CD4-positive, alpha-beta T cell treated with Interleukin-10 for 1 hour (primary cell): ENCODE results near the gene PMAIP1.
A peak's percentile ranks its signal among the peaks of the same experiment; 100 is the strongest.
"Not testable (repeated sequence)": the region's sequence is repeated elsewhere in the genome, so short reads cannot be mapped to it uniquely, and the experiment has no call there.

ENCODE experiments used
- DNase-seq: peaks from one replicate; pipeline ENCODE4 v3.0.0-alpha.2; 2020

The PMAIP1 gene

DNA sequence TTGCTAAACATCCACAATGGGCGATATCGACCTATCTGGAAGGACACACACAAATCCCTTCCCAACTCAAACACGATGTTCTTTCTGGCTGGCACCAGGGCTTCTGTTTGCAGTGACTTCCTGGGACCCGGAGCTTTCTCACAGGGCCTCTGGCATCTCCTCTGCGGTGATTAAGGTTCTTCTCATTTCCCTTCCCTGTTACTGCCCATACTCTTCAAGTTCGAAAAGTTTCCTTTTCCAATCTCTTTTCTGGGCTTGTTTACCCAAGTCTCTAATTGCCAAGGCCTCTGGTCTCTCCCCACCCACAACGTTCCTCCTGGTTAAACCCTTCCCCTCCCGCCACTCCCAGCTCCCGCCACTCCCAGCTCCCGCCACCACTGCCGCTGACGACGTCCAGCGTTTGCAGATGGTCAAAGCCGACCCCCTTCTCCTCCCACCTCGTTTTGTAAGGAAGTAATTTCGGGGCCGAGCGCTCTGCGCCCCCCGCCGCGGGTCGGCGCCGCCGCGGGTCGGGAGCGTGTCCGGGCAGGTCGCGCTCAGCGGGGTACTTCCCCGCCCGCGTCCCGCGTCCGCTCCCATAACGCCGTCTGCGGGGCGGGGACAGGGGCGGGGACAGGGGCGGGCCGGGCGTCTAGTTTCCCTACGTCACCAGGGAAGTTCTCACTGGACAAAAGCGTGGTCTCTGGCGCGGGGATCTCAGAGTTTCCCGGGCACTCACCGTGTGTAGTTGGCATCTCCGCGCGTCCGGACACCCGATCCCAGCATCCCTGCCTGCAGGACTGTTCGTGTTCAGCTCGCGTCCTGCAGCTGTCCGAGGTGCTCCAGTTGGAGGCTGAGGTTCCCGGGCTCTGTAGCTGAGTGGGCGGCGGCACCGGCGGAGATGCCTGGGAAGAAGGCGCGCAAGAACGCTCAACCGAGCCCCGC is at the start of gene PMAIP1:
TSS of gene PMAIP1 (plus strand) at position 699 of the 924 bp plus-strand sequence. CDS start at position 881, 182 bp downstream.
- DNase-seq: peak; percentile 93

DNA sequence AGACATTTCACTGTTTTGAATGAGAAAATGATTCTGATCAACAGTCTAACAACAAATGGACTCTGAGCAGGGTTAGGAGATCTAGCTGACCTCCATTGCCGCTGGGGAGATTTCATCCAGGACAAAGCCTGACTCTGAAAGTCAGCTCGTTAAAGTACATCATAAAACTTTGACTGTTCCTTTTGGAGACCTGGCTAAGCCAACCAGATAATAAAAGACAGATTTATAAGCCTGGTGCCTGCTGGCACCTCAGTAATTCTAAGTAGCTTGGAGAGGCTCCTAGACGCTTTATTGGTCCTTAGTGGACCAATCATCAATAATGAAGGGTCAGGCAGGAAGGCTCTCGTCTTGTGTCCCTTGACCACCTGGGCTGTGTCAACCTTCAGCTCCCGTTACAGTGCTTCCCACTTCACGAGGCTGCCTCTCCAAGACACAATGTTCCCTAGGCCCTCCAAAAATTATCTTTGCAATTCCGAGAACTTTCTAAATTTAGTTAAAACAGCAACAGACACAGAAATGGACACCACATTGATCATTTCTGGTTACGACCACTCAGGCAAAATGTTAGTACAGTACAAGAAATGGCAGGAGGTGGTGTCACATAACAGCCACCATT is 47.9 kb upstream of the PMAIP1 start:
- DNase-seq: no peak

DNA sequence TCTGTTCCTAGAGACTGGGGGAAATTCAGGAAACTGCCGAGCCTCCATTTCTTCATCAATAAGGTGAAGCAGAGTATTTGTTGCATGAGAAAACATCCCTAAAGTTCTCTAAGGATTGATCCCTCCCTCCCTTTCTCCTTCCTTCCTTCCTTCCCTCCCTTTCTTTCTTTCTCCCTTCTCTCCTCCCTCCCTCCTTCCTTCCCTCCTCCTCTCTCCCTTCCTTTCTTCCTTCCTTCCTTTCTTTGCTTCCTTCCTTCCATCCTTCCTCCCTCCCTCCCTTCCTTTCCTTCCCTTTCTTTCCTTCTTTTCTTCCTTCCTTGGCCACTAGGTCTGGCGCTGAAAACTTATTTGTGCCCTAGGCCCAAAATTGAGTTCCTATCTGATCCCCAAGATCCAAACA is 47.2 kb upstream of the PMAIP1 start:
- DNase-seq: no peak

DNA sequence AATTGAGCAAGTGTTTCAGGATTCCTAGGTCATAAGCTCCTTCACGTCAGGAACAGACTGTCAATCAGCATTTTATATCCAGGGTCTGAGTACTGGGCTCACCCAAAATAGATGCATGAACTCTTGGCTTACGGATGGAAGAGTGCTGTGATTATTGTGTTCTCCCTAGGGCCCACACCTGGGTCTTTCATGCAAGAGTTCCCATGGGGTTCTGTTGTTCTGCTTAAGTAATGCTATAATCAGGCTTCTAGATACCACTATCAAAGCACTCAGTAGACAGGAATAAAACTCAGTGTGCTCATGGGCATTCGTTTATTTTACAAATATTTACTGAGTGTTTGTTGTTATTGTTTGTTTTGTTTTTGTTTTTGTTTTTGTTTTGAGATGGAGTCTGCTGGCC is 46.4 kb upstream of the PMAIP1 start:
- no peak for DNase-seq

DNA sequence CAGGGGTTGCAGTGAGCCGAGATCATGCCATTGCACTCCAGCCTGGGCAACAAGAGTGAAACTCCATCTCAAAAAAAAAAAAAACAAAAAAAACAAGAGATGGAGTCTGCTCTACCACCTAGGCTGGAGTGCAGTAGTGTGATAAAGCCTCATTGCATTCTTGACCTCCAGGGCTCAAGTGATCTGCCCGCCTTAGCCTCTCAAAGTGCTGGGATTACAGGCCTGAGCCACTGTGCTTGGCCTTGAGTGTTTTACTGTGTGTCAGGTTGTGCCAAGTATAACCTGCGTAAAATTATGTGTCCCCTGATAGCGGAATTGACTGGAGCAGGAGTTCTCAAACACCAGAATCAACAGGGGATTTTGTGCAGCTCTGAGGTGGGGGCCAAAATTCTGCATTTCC is 45.8 kb upstream of the PMAIP1 start:
- DNase-seq: not testable (repeated sequence)

DNA sequence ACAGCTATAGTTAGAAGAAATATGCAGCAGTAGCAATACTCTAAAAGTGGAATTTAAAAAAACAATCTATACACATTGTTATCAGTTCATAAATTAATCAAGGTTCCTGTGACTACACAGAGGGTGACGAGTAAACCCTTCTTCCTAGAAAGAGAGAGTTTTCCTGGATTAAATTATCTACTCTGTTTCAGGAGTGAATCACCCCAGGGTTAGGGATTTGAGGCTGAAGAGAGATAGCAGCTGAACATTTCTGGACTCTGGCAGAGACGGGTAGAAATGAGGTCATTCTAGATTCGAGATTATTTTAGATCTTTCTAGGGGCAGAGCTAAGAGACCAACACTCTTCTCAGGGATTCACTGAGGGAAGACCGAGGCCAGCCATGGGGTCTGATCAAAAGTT is 38.8 kb upstream of the PMAIP1 start:
- DNase-seq: no peak

DNA sequence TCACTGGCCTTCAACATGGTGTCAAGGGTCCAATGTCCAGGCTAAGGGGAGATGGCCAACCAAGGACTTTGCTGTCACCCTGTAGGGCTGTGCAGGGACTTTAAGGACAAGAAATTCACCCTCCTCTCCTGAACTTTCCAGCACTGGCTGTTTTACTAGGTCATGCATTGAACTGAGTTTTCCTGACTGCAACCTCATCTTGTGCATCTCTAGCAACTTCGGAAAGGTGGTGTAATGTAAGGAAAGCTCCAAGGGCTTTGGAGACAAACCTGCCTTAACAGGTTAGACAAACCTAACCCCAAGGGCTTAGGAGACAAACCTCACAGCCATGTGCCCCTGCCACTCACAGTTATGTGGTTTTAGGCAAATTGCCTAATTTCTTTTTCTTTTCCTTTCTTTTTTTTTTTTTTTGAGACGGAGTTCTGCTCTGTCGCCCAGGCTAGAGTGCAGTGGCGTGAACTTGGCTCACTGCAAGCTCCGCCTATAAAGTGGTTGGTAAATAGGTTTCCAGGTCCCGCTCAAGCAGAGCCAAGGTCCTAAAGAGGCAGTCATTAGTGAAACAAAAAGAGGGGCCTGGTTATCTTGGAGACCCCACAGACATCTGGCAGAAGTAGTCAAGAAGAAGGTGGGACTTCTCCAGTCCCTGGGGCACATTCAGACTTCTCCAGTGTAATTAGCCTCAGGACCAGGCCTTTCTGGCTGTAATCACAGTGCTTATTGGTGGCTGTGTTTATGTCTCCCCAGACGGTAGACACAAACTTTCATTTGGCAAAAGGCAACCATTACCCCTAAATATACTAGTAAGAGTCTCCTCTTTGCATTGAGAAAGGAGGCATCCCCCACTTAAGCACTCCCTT is 37.6 kb upstream of the PMAIP1 start:
- no peak for DNase-seq

DNA sequence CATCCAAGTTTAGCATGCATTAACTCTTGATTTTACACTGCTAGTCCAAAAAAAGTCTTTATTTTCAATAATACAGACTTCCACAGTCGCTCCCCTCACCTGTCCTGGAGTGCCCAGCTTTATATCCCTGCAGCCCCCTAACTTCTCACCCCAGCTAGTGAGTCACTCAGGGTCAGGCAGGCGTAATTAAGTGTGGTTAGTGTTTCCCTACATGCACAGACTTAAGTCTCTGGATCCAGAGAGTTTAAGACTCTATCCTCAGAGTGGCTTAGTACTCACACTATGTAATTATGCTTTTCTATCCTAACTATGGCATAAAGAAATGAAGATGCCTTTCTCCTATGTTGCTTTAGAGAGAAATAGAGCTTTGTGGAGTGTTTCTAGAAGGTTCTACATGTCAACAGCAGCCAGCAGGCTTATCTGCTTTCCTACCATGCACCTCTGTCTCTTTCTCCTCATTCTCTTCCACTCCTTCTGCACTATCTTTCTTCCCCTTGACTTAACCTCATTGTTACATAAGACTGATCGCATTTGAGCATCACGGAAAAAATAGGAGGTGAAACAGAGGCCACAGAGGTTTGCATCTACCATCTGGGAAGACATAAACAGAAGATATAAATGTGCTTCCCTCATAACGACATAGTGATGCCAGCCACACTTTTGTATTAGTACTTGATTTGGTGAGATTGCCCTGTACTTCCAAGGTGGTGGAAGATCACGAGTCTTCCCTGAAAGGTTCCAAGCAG is 34.4 kb upstream of the PMAIP1 start:
- DNase-seq: no peak

DNA sequence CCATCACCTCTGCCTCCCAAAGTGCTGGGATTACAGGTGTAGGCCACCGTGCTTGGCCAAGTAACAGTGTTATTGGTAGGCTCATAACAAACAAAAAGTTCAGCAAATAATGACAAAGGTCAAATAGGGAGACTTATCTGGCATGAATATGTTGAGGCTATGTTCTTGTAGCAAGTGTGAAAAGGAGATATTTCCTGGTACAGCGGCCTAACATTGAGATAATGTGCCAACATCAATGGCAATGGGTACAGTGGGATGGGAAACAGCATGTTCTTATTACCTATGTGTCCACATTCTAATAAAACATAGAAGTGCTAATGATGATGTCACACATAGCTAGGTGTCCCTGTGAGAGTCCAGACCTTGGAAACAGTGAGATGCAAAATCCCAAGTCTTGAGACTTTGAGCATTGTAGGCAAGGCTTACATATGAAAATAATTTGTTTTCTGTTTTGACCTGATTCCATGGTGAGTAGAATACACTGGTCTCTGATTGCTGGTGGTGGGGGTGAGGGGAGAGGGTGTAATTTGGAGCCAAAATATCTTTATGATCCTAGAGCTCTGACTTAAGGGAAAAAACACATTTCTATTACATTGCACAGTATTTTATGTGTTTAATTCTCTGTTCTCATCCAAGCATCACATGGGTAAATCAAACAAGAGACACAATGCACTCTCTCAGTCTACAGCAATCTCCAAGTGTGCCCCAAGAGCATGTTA is 33.1 kb upstream of the PMAIP1 start:
- DNase-seq: no peak

DNA sequence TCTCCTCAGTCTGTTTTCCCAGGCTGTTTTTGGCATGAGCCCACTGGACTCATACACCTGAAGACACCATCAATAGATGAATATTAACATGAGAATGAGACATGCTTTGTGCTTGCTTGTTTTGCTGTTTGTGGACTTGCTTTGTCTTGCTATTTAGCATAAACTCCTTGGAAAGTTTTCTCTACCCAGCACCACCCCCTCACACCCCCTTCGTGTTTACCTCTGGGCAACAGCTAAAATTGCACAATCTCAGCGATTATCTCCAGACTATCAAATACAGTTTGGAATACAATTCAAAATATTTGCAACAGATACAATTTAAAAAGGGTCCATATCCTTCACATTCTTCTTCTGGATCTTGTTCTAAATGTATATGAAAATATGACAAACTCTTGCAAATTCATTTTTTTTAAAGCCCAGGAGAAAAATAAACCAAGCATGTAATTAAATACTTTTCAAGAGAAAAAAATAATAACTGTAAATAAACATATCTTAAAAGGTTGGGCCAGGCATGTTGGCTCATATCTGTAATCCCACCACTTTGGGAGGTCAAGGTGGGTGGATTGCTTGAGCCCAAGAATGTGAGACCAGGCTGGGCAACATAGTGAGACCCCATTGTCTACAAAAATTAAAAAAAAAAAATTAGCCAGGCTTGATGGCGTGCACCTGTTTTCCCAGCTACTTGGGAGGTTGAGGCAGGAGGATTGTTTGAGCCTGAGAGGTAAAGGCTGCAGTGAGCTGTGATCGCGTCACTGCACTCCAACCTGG is 32.3 kb upstream of the PMAIP1 start:
- DNase-seq: no peak

DNA sequence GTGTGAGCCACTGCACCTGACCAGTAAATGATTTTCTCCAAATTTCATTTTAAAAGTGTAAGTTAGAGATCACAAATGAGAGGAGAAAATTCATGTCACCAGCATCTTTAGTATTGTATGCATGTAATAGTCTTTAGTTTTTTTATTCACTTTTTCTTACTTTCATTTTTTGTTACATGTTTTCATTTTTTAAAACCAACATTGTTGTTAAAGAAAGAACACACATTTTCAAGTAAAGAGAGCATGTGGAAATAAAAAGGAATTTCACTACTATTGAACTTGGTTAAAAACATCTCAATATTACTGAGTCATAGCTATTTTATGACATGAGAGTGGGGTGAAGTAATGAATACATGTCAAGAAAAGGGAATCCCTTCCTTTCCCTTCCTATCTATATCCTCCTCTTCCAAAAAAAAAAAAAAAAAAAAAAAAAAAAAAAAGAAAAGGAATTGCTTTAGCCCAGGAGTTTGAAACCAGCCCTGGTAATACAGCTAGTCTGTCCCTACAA is 29.1 kb upstream of the PMAIP1 start:
- no peak for DNase-seq

DNA sequence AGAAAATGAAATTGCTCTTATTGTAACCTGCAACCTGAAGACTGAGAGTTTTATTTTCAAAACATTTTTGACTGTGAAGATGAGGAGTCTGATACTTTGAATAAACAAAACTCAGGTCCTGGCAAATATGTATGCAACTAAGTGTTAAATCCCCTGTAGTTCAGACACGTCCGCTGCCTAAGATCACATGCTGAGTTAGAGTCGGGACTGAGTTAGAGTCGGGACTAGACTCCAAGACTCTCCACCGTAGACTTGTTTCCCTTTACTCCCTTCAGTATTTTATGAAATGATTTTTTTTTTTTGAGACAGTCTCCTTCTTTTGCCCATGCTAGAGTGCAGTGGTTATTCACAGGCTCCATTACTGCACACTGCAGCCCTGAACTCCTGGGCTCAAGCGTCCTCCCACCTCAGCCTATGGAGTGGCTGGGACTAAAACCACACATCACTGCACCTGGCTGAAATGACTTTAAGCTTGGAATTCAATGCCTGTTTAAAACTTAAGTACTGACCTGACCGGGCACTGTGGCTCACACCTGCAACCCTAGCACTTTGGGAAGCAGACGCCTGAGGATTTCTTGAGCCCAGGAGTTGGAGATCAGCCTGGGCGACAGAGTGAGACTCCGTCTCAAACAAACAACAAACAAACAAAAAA is 28.0 kb upstream of the PMAIP1 start:
- no peak for DNase-seq

DNA sequence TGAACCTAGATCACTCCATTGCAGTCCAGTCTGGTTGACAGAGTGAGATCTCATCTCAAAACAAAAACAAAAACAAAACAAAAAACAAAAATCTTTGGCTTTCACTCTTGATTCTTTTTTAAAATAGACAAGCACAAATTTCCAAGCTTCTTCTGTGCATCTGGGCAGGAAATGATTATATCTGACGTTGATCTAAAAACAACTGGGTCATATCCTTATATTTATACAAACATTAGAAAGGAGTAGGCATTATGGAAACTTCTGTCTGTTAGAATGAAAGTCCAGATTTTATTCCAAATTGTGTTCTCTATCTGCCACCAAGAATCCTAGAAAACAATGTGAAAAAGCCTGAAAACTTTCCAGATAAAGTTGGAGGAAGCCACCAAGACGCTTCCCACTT is 26.2 kb upstream of the PMAIP1 start:
- no peak for DNase-seq

DNA sequence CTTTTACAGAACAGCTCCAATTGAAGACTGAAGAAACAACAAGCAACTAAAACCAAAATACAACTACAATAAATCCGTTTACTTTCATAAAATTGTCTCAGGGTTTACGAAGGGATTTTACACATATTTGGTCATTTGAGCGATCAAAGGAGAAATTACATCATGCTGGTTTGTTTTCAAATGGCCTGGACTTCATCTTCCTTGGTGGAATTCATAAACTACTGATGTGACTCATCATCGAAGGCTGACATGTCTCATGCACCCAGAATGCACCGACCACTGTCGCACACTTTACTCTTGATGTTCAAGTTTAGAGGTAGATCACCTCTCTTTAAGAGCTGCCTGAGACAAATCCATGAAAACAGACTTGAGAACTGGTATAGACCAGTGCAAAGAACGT is 25.6 kb upstream of the PMAIP1 start:
- no peak for DNase-seq

DNA sequence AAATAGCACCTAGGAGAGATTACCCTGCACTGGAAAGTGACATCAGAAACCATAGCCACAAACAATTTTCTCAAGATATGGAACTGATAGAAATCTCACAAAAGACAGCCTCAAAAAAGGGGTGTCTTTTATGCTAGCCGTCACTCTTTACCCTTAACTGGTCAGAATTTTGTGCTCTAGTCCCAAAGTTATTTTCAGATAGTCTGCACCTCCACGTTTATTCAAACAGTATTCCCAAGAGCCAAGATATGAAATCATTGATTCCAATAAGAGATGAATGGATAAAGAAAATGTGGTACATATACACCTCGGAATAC is 23.5 kb upstream of the PMAIP1 start:
- peak; percentile 8 for DNase-seq

DNA sequence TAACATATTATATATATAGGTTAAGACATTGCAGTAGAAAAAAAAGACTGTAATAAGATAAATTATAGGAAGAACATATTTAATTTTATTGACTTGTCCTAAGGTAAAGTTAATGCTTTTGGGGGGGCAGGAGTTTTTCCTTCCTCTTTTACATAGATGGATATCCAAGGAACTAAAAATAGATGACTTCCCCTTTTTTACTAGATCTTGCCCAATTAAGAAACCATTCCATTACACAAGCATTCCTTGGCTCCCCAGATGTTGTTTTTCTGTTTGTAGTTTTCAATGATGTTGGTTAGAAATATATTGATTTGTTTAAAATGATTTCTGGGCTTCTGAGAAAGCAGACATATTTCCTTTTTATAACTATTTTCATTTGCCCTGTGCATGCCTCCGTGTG is 22.4 kb upstream of the PMAIP1 start:
- DNase-seq: no peak

DNA sequence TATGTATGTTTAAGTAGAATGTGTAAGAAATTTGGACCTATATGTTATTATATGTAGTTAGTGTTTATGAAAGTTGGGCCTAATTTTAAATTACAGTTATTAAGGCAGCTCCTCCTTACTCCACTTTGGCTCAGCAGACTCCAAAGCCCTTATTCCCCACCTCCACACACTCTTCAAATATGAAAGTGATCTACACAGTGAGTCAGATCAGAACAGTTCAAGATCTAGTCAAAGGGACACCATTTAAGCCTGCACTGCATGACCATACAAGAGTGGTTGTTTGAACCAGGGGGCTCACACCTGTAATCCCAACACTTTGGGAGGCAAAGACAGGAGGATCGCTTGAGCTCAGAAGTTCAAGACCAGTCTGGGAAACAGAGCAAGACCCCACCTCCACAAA is 21.2 kb upstream of the PMAIP1 start:
- no peak for DNase-seq

DNA sequence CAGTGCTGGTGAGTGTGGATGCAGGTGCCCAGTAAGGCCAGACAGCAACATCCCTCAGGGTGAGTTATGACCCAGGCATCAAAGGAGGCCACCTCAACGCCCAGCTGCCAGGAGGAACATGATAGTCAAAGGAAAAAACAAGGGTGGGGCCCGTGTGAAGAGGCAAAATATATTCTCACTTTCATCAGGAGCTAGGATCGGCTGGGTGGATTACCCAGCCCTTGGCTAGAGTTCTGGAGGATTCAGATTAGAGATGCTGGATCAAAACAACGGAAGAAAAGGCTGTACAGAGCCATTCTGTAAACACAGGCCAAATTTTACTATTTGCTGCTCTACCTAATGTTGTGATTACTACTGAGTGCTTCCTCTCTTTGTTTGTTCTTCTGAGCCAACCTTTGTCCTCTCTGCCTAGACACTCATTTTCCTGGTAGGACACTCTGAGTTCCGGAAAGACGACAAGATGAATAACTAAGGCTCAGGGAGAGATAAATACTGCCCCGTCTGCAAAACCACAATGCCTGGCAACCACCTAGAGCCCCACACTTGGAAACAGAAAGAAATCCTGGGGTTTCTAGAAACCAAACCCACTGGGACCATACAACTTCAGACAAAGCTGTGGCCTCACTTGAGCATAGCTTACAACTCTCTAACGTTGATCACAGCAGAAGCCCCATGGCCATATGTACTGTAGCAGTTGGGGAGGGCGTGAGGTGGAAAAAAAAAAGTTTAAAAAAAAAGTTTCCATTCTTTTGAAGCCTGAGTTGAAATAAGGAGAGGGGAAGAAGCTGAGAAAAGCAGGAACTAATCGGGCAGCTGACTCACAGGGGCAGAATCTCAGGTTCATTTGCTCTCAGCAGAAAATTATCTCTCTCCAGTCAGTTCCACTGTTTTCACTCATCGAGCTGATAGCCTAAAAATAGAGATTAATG is 17.8 kb upstream of the PMAIP1 start:
- no peak for DNase-seq

DNA sequence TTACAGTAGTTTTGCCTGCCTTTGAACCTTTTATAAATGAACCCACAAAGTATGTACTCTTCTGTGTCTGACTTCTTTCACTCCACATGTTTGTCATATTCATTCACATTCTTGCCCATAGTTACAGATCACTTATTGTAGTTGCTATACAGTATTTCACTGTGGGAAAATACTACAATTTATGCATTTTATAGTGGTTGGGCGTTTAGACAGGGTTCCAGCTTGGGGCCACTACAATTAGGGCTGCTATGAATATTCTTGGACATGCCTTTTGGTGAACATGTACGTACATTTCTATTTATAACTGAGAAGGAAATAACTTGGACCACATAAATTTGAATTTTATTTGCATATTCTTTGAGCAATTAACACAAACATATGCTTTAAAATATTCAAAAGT is 15.4 kb upstream of the PMAIP1 start:
- DNase-seq: no peak
